A673 (cell line): ENCODE results near the gene CLDN34. TPM values are rescaled to one million over a fixed set of nuclear protein-coding genes. Genes with fewer than 3 reads are reported as not detected.

ENCODE experiments used
- BruUV-seq: library from RNA; stranded (reverse); fragments of 400-500 nt; replicated peaks from 2 replicates; lab custom pipeline; 2021; lab: Mats Ljungman, UMichigan
- CTCF ChIA-PET: fragments of 300-600 bp; sonication (Branson Sonifier 250); formaldehyde crosslinking; loops from one replicate; lab custom pipeline; 2022; ENCODE audit warnings: antibody characterized with exemption; lab: Charles Lee
- POLR2A ChIA-PET: fragments of 300-600 bp; sonication (Branson Sonifier 250); formaldehyde crosslinking; loops from one replicate; lab custom pipeline; 2022; ENCODE audit warnings: antibody characterized with exemption; ENCODE audit not compliant: low non-redundant PET; lab: Charles Lee
- DNase-seq: peaks from one replicate; pipeline ENCODE4 v3.0.0-alpha.2; 2015; ENCODE audit warnings: low spot score
- H3K27ac ChIP-seq: fragments of 200-600 bp; sonication (generic); 2 replicates; pipeline ENCODE4 v1.5.1; 2016; ENCODE audit warnings: mixed run types, low read depth, mild to moderate bottlenecking, mixed read lengths, antibody characterized with exemption, low read length; ENCODE audit not compliant: poor library complexity, severe bottlenecking
- H3K27me3 ChIP-seq: fragments of 200-600 bp; sonication (generic); replicated peaks from 2 replicates; pipeline ENCODE4 v1.6.1; 2017; ENCODE audit warnings: mixed run types, low read depth, mild to moderate bottlenecking, mixed read lengths, antibody characterized with exemption, low read length; ENCODE audit not compliant: insufficient read depth, poor library complexity
- H3K36me3 ChIP-seq: fragments of 200-600 bp; sonication (generic); 2 replicates; pipeline ENCODE4 v1.6.1; 2016; ENCODE audit warnings: mixed run types, mild to moderate bottlenecking, mixed read lengths, antibody characterized with exemption, low read length; ENCODE audit not compliant: insufficient read depth, poor library complexity, severe bottlenecking
- H3K4me1 ChIP-seq: fragments of 200-600 bp; sonication (generic); 2 replicates; pipeline ENCODE4 v1.6.1; 2017; ENCODE audit warnings: mixed run types, mild to moderate bottlenecking, mixed read lengths, antibody characterized with exemption, low read length; ENCODE audit not compliant: insufficient read depth, poor library complexity, severe bottlenecking
- H3K4me3 ChIP-seq: fragments of 200-600 bp; sonication (generic); 2 replicates; pipeline ENCODE4 v1.5.1; 2016; ENCODE audit warnings: low read depth, mixed run types, mild to moderate bottlenecking, mixed read lengths, low read length; ENCODE audit not compliant: poor library complexity, severe bottlenecking
- H3K9me3 ChIP-seq: fragments of 200-600 bp; sonication (generic); 2 replicates; pipeline ENCODE4 v1.6.1; 2016; ENCODE audit warnings: mixed run types, low read depth, mild to moderate bottlenecking, mixed read lengths, antibody characterized with exemption, low read length; ENCODE audit not compliant: poor library complexity, severe bottlenecking
- CTCF ChIP-seq: fragments of 300-800, 200-600 bp; sonication (generic); conservative IDR thresholded peaks from 2 replicates; pipeline ENCODE4 v1.5.1; 2017; ENCODE audit warnings: low read depth, mild to moderate bottlenecking, antibody characterized with exemption, low read length, moderate library complexity, mixed read lengths
- EZH2 ChIP-seq: fragments of 200-600 bp; sonication (generic); IDR thresholded peaks from 2 replicates; pipeline ENCODE4 v1.6.1; 2017; ENCODE audit warnings: borderline replicate concordance, low read depth, mild to moderate bottlenecking, mixed read lengths, antibody characterized with exemption, low read length; ENCODE audit not compliant: poor library complexity, severe bottlenecking
- intact Hi-C: fragments of 100-400 bp; cut with micrococcal nuclease; formaldehyde crosslinking; loops from one replicate; pipeline ENCODE4 v1.10.0; 2022; ENCODE audit not compliant: unreplicated experiment
- total RNA-seq: library from RNA; stranded (reverse); gene quantifications from 2 replicates; pipeline ENCODE4 v1.2.3, GENCODE V29; 2021

CLDN34 gene
- total RNA-seq, 1 experiment from 2014 or later = not detected

GRCh38 chrX:9997041-9997440 is 29.9 kb downstream of the CLDN34 start:
- ChIA-PET POLR2A (no interaction called here), CTCF (no interaction called here)
- Histone ChIP-seq H3K4me1 (no peaks in the 10 kb centered on the region), H3K9me3 (peaks cover 10% of the 10 kb centered on the region), H3K27ac (no peak overlapping the region), H3K36me3 (no peaks in the 10 kb centered on the region), H3K4me3 (no peak overlapping the region), H3K27me3 (no peaks in the 10 kb centered on the region)
- TF ChIP-seq CTCF = no peak
- TF ChIP-seq EZH2 = no peak
- no TSS peak for BruUV-seq
- intact Hi-C loops = loop anchor here (5.0 kb wide), 1 partner anchor 175 kb away; no protein-coding TSS in a partner anchor
- no peak for DNase-seq

GRCh38 chrX:9997524-9997923 is 30.4 kb downstream of the CLDN34 start:
- Histone ChIP-seq H3K27me3 (no peaks in the 10 kb centered on the region), H3K36me3 (no peaks in the 10 kb centered on the region), H3K27ac (no peak overlapping the region), H3K9me3 (peaks cover 10% of the 10 kb centered on the region), H3K4me3 (no peak overlapping the region), H3K4me1 (no peaks in the 10 kb centered on the region)
- BruUV-seq = no TSS peak
- intact Hi-C loops = loop anchor here (5.0 kb wide), 1 partner anchor 175 kb away; no protein-coding TSS in a partner anchor
- CTCF ChIA-PET = no interaction called here
- DNase-seq = no peak
- POLR2A ChIA-PET = no interaction called here
- TF ChIP-seq EZH2 = no peak

GRCh38 chrX:10001496-10001895 is 34.3 kb downstream of the CLDN34 start:
- H3K27me3 ChIP-seq = no peaks in the 10 kb centered on the region
- peaks cover 2% of the 10 kb centered on the region for H3K9me3 ChIP-seq
- DNase-seq = no peak
- intact Hi-C loops = no loop called here
- TF ChIP-seq CTCF = no peak
- TF ChIP-seq EZH2 = no peak
- ChIA-PET POLR2A (no interaction called here), CTCF (no interaction called here)
- H3K4me1 ChIP-seq = no peaks in the 10 kb centered on the region
- H3K36me3 ChIP-seq = no peaks in the 10 kb centered on the region
- BruUV-seq = no TSS peak
- H3K4me3 ChIP-seq = no peak overlapping the region
- H3K27ac ChIP-seq = no peak overlapping the region

- no peaks in the 10 kb centered on the region for H3K27me3 ChIP-seq
- ChIA-PET POLR2A (no interaction called here), CTCF (no interaction called here)
- intact Hi-C loops = no loop called here
- no peak for DNase-seq
- H3K9me3 ChIP-seq = no peaks in the 10 kb centered on the region
- peaks cover 9% of the 10 kb centered on the region for H3K4me1 ChIP-seq
- H3K36me3 ChIP-seq = no peaks in the 10 kb centered on the region
- no TSS peak for BruUV-seq
- H3K27ac ChIP-seq = no peak overlapping the region
- no peak for TF ChIP-seq EZH2
- TF ChIP-seq CTCF = no peak
- no peak overlapping the region for H3K4me3 ChIP-seq
Observed at GRCh38 chrX:10004832-10005475, 37.8 kb downstream of the CLDN34 start.
